Neutrophil (primary cell): ENCODE results near the gene TNRC6C.

Experiments
- H3K27ac ChIP-seq: fragments of 200-600 bp; sonication (generic); 2 replicates; pipeline ENCODE4 v1.5.1; 2016; ENCODE audit warnings: mild to moderate bottlenecking, moderate library complexity
- H3K27me3 ChIP-seq: fragments of 200-600 bp; sonication (generic); 2 replicates; pipeline ENCODE4 v1.6.0; 2016; ENCODE audit warnings: mild to moderate bottlenecking
- H3K36me3 ChIP-seq: fragments of 200-600 bp; sonication (generic); 2 replicates; pipeline ENCODE4 v1.5.1; 2017
- H3K4me1 ChIP-seq, 2 experiments: fragments of 200-600 bp in 1 of 2; sonication (generic) in 1 of 2; 1 replicate in 1 of 2; 2 replicates in 1 of 2; pipeline versions ENCODE4 v1.5.1 to v1.6.1; 2013 to 2016; ENCODE audit warnings: low read depth in 1 of 2, low read length in 1 of 2, mild to moderate bottlenecking in 1 of 2, moderate library complexity in 1 of 2; ENCODE audit not compliant: control insufficient read depth in 1 of 2, insufficient read depth in 1 of 2
- H3K4me3 ChIP-seq, 2 experiments: fragments of 200-600 bp in 1 of 2; sonication (generic) in 1 of 2; 1 replicate in 1 of 2; 2 replicates in 1 of 2; pipeline ENCODE4 v1.5.1; 2013 to 2016; ENCODE audit warnings: low read depth in 1 of 2, low read length in 1 of 2, mild to moderate bottlenecking in 1 of 2, moderate library complexity in 1 of 2
- H3K9me3 ChIP-seq: fragments of 200-600 bp; sonication (generic); 2 replicates; pipeline ENCODE4 v1.5.1; 2016
- TF ChIP-seq, protein P1 (sequence below): fragments of 200-600 bp; sonication (generic); IDR thresholded peaks from 2 replicates; pipeline ENCODE4 v1.5.1; 2016; ENCODE audit warnings: antibody characterized with exemption

The TNRC6C gene

DNA sequence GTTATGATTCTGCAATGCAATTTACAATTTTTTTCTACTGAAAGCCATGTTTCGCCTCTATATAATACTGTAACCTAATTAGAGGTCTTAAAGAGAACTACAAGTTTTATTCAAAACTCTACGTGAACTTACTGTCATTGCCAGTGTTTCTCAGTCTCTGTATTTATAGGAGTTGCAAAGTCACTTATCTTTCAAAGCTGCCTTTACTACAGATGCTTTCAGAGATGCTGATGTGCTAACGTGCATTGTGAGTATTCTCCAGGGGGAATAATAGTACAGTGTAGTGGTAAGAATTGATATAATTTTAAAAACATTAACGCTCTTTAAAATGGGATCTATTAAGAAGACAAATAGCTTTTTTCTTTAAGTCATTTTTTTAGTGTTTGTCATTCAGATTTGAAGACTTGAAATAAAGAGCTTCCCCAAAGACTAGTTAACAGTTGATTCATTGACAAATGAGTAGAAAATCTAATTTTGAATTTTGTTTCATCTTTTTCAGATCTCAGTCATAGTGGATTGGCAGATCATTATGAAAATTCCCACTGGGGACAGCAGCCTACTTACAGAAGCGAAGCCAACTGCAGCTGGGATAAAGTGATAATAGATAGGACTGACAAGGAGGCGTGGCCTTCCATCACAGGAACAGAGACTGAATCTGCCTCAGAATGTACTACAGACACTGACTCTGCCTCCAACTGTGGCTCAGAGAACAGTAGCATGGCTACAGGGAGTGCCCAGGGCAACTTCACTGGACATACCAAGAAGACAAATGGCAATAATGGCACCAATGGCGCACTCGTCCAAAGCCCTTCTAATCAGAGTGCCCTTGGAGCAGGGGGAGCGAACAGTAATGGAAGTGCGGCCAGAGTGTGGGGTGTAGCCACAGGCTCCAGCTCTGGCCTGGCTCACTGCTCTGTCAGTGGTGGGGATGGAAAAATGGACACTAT lies 90.1 kb downstream of the TNRC6C start:
- H3K36me3 ChIP-seq, result peaks cover 57% of the 10 kb centered on the region

GRCh38 chr17:78049609-78050008 lies 91.1 kb downstream of the TNRC6C start:
- H3K27ac ChIP-seq, result no peak overlapping the region
- H3K9me3 ChIP-seq, result no peaks in the 10 kb centered on the region
- peaks cover 0 to 5% of the 10 kb centered on the region in 2 experiments for H3K4me1 ChIP-seq
- TF ChIP-seq, protein P1, sequence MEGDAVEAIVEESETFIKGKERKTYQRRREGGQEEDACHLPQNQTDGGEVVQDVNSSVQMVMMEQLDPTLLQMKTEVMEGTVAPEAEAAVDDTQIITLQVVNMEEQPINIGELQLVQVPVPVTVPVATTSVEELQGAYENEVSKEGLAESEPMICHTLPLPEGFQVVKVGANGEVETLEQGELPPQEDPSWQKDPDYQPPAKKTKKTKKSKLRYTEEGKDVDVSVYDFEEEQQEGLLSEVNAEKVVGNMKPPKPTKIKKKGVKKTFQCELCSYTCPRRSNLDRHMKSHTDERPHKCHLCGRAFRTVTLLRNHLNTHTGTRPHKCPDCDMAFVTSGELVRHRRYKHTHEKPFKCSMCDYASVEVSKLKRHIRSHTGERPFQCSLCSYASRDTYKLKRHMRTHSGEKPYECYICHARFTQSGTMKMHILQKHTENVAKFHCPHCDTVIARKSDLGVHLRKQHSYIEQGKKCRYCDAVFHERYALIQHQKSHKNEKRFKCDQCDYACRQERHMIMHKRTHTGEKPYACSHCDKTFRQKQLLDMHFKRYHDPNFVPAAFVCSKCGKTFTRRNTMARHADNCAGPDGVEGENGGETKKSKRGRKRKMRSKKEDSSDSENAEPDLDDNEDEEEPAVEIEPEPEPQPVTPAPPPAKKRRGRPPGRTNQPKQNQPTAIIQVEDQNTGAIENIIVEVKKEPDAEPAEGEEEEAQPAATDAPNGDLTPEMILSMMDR, result no peak
- H3K27me3 ChIP-seq, result no peaks in the 10 kb centered on the region
- no peak overlapping the region for H3K4me3 ChIP-seq
- peaks cover 62% of the 10 kb centered on the region for H3K36me3 ChIP-seq

More for the DNA sequence above, 90.1 kb downstream of the TNRC6C start:
- Histone ChIP-seq H3K27me3 (no peaks in the 10 kb centered on the region), H3K9me3 (no peaks in the 10 kb centered on the region), H3K27ac (no peak overlapping the region), H3K4me3 (no peak overlapping the region), H3K4me1 (peaks cover 0 to 5% of the 10 kb centered on the region in 2 experiments)
- TF ChIP-seq, protein P1, result no peak

DNA sequence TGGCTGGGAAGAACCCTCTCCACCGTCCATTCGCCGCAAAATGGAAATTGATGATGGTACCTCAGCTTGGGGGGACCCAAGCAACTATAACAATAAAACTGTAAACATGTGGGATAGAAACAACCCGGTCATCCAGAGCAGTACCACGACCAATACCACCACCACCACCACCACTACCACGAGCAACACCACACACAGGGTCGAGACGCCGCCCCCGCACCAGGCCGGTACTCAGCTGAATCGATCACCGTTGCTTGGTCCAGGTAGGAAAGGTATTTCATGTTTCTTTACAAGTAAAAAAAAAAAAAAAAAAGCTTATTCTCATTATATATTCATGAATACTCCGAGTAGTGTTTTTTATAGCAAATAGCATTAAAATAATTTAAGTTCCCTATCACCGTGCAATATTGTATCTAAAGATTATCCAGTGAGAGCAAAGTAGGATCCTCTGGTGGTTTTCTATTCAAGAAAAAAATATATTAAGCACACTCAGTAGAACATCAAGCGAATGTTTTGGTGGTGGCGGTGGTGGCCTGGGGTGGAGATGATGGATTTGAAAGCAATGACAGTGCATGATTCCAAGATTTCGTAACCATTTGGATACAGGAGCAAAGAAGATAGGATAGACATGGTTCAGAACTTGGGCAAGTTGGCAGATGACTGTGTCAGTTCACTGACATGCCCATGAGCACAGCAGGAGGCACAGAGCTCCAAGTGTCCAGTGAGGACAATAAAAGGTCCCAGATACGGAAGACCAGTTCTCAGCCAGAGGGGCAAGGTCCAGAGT lies 92.9 kb downstream of the TNRC6C start:
- Histone ChIP-seq H3K27ac (no peak overlapping the region), H3K36me3 (peaks cover 65% of the 10 kb centered on the region), H3K4me1 (peaks cover 0 to 5% of the 10 kb centered on the region in 2 experiments), H3K27me3 (no peaks in the 10 kb centered on the region), H3K9me3 (no peaks in the 10 kb centered on the region), H3K4me3 (no peak overlapping the region)
- TF ChIP-seq, protein P1, result no peak

DNA sequence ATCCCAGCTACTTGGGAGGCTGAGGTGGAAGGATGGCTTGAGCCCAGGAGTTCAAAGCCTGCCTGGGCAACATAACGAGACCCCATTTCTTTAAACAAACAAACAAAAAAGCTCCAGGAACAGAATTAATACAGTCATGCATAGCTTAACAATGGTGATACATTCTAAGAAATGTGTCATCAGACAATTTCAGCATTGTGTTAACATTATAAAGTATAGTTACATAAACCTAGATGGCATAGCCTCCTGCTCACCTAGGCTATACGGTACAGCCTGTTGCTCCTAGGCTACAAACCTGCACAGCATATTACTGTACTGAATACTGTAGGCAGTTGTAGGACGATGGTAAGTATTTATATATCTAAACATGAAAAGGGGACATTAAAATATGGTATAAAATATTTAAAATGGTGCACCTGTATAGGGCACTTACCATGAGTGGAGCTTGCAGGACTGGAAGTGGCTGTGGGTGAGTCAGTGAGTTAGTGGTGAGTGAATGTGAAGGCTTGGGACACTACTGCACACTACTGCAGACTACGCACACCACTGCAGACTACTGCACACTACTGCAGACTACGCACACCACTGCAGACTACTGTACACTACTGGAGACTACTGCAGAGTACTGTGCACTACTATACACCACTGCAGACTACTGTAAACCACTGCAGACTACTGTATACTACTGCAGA lies 95.4 kb downstream of the TNRC6C start:
- no peak overlapping the region for H3K27ac ChIP-seq
- no peaks in the 10 kb centered on the region for H3K9me3 ChIP-seq
- no peaks in the 10 kb centered on the region for H3K27me3 ChIP-seq
- H3K4me3 ChIP-seq, result no peak overlapping the region
- H3K4me1 ChIP-seq, result no peaks in the 10 kb centered on the region
- TF ChIP-seq, protein P1, result no peak
- peaks cover 66% of the 10 kb centered on the region for H3K36me3 ChIP-seq

DNA sequence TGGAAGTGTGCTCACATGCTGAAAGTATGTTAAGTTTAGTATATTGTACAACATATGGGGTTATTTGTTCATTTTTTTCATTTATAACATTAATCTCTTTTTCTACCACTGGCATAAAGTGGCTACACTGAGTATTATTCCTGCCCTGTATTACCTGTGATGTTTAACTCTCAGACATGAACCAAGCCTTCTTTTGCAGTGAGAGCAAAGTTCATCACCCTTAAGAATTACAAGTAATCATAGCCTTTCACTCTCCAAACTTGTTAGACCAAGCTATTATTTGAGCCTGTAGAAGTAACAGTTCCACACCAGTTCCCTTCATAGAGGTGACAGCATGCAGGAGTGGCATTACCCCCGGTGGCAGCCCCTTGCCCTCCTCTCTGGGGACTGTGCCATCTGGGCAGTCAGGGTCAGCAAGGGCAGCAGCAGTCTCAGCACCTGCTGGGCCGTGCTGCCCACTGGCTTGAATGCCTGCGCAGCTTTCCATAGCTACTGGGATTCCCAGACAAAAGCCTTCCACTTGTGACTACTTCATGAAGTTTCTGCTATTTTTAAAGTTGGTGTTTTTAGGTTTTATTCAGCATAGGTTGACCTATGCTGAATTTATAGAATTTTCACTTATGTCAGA lies 98.7 kb downstream of the TNRC6C start:
- H3K27ac ChIP-seq, result no peak overlapping the region
- H3K4me1 ChIP-seq, result no peaks in the 10 kb centered on the region
- H3K36me3 ChIP-seq, result peaks cover 34% of the 10 kb centered on the region
- TF ChIP-seq, protein P1, result no peak
- H3K27me3 ChIP-seq, result no peaks in the 10 kb centered on the region
- H3K4me3 ChIP-seq, result no peak overlapping the region
- H3K9me3 ChIP-seq, result no peaks in the 10 kb centered on the region
